Stimulated activated naive CD8-positive, alpha-beta T cell treated with anti-CD3 and anti-CD28 coated beads, Interleukin-15, Interleukin-2, amounts not matched to agents 100 U/mL and 50 U/mL, for 24 hours (primary cell): ENCODE data around the gene DIS3L2.
"Not testable (repeated sequence)": the region's sequence is repeated elsewhere in the genome, so short reads cannot be mapped to it uniquely, and the experiment has no call there.

Experiments used
- ATAC-seq: fragments of 150-1000 bp; cut with Tn5 transposase; one replicate; pipeline ENCODE4 v1.10.0; 2021
- DNase-seq: peaks from one replicate; pipeline ENCODE4 v3.0.0; 2021

DIS3L2 gene

GRCh38 chr2:231928901-231929725 is 32.4 kb upstream of the DIS3L2 start:
- DNase-seq, result no peak
- no peak for ATAC-seq

DNA sequence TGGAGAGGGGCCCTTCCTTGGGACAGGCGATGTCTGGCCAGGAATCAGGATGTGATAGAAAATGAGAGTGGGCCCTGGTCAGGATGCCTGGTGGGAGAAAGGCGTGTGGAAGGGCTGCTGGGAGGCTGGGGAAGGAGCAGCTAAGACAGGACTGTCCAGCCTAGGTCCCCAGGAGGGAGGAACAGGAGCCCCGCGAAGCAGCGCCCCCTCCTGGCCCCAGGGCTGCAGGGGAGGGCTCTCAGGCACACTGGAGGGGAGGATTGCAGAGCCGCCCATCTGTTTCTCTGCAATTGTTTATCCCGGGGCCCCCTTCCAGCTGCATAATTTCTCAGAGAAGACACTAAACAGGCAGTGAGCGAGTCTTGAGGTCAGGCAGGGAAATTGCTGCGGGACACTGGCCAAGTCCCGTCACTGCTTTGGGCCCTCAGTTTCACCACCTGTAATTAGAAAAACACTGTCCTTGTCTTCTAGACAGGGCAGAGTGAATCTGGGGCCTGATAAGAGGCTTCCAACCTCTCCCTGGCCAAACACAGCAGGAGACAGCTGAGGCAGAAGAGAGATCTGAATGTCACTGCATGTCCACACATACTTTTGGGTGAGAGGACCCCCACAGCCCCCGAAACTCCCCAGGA is 31.4 kb upstream of the DIS3L2 start:
- DNase-seq, result peak; percentile 57
- no peak for ATAC-seq

DNA sequence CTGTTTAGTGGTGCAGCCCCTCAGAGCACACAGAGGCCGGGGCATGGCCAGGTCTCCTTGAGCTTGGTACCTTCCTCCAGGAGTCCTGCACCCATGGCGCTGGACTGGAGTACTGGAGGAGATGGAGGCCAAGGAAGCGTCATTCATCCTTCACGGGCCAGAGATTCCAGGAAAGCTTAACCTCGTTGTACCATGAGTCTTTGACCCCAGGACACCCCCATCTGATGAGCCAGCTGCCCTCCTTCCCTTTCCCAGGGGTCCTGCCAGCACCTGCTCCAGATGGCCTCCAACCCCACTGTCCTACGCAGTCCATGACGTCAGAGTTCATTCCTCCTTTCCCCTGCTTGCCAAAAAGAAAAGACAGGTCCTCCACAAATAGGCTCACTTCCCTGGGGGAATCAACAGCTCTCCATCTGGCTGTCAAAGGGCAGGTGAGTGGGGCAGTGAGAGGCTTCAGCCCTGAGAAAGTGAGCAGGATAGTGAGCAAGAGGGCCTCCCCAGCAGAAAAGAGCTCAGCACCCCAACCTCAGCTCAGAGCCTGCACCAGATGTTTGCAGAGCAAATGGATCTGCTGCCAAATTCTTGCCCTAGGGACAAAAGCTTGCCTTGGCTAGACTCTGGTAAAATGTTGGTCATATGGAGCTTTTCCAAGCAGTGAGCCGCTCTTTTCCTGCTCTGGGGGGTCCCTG is 30.8 kb upstream of the DIS3L2 start:
- no peak for DNase-seq
- no peak for ATAC-seq

GRCh38 chr2:231931481-231931915 is 30.0 kb upstream of the DIS3L2 start:
- ATAC-seq (no peak), DNase-seq (no peak)

DNA sequence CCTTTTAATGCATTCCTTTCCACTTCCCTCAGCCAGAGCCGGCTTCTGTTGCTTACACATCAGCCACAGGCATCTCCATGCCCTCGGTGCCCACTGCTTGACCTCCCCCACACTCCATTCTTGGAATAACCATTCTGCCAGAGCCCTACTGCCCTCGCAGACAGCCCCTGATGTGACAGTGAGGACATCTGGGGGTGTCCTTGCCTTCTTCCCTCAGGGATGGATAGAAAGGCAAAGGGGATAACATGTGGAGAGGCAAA is 28.9 kb upstream of the DIS3L2 start:
- DNase-seq (no peak), ATAC-seq (no peak)

GRCh38 chr2:231932985-231933915 is 28.3 kb upstream of the DIS3L2 start:
- ATAC-seq (no peak), DNase-seq (no peak)

DNA sequence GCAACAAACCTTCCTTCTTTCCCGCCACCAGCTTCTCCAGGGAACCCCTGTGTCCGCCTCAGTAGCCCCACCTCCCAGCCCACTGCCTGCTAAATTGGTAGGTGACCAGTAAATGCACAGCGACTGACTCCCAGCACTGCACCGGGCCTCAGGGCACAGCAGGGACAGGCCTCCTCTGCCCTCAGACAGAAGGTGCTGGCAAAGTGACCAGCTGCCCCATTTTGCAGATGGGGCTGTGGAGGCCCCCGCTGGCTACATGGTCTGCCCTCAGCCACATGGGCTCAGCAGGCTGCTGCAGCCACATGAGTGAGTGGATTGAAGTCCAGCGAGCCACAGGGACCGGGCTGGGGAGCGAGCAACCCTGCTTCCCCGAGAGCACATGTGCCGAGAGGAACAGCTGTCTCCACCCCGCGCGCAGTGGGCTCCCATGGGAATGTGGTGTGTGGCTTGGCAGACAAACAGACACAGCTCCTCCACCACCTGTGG is 27.6 kb upstream of the DIS3L2 start:
- DNase-seq, result no peak
- ATAC-seq, result no peak

- no peak for ATAC-seq
- no peak for DNase-seq
These were observed 26.9 kb upstream of the DIS3L2 start for GRCh38 chr2:231934441-231935206.

DNA sequence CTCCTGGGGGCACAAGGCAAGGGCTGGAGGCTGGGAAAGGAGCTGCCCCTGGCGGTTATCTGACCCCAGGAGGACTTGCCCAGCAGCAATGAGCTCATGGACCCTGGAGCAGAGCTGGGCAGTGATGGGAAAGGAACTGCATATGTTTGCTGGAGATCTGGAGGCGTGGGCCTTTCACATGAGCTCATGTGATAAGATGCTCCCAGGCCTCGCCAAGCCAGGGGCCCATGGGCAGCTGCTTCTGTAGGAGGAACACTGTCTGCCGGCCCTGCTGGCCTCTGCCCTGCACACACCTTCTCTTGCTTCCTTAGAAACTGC is 26.3 kb upstream of the DIS3L2 start:
- DNase-seq (no peak), ATAC-seq (no peak)

DNA sequence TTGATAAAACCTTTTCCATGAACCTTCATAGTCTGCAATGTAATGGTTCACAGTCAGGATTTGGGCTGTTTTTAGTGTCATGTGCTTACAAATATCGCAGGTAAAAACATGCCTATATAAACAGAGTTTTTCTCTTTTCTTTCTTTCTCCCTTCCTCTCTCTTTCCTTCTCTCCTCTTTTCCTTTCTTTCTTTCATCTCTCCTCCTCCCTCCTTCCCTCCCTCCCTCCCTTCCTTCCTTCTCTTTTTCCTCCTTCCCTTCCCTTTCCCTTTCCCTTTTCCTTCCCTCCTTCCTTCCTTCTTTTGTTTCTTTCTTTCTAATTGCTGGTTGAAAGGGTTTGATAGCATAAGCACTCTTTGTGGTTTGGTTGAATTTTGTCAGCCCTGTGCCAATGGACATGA is 25.7 kb upstream of the DIS3L2 start:
- DNase-seq (no peak), ATAC-seq (no peak)

- ATAC-seq (peak; percentile 75), DNase-seq (no peak)
These were observed 25.0 kb upstream of the DIS3L2 start for GRCh38 chr2:231936491-231936890.

DNA sequence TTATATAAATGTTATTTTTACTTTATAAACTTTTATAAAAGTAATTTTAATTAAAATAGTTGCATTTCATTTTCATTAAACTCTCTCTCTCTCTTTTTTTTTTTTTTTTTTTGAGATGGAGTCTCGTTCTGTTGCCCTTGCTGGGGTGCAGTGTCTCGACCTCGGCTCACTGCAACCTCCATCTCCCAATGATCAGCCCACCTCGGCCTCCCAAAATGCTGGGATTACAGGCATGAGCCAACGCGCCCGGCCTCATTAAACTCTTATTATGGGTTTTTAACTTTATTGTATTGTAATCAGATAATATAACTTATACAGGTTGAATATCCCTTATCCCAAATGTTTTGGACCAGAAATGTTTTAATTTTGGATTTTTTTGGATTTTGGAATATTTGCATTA is 24.5 kb upstream of the DIS3L2 start:
- ATAC-seq, result no peak
- no peak for DNase-seq

- no peak for DNase-seq
- no peak for ATAC-seq
These were observed 22.5 kb upstream of the DIS3L2 start for GRCh38 chr2:231939022-231939421.

DNA sequence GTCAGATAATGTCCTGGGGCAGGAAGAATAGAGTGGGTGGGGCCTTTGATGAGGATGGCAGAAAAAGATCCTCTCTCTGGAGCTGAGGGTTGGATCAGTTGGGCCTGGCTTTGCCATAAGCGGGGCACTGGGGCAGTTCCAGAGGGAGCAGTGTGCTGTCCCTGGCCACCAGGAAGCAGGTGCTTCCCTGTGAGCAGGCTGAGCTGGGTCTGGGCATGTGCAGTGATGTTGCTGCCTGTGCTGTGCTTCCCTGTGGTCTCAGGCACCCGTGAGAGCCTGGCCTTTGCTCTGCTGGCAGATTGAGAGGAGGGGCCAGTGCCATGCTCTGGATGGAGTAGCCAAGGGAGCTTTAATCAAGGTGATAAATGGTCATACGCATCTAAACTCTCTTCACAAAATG is 20.7 kb upstream of the DIS3L2 start:
- ATAC-seq, result no peak

DNA sequence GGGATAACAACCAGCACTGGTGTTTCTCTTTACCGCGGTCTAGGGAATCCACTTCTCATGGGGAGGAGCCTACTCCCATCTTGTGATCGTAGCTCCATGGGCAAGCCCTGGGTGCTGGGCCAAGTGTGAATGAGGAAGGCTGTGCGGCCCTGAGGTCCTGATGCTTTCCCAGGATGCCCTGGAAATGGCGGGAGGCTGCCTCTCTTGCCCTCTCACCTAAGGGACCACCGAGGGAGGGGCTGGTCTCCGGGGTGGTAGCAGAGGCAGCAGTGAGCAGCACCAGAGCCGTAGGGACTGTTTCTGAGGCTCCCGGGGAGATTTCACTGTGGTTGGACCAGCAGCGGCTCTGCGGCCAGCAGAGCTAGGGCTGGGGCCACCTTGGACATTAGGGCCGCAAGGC is 19.8 kb upstream of the DIS3L2 start:
- ATAC-seq (no peak), DNase-seq (no peak)

More for the DNA sequence above, 20.7 kb upstream of the DIS3L2 start:
- no peak for DNase-seq

DNA sequence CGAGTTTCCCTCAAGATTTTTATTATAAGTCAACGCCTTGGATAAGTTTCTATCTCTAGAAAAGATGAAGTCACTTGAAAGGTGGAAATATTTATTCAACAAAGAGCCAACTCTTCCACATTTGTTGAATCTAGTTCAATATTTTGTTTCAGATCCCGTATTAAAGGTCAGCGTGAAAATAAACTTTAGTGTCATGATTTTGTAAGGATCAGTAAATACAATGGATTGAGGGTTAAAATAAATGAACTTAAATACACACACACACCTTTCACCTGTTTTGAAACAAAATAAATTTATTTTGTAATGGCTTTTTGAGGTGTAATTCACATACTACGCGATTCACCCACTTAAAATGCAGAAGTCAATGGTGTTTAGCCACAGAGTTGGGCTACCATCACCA is 19.3 kb upstream of the DIS3L2 start:
- DNase-seq (no peak), ATAC-seq (no peak)

DNA sequence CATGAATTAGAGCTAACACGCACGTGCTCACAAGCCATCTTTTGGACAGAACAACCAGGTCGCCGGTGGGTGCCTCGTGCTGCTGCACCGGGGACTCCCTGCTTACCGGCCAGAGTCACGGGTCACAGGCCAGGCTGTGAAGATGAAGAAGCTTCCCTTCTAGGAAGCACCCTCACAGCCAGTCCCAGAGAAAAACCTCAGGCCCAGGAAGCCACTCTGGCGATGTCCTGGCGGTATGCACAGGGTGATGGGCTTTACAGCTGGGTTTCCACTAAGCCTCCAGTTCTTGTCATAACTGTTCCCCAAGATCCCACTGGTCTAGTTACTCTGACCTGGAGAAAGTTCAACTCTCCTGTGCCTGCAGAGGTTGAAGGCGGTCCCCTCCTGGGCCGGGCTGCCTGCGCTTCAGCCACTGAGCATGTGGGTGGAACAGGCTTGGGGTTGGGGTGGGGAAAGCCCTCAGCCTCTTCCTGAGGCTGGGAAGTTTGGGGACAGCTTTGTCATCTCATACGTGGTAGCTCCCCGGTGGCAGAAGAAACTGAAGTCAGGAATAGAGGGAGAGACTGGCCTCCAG is 15.2 kb upstream of the DIS3L2 start:
- ATAC-seq, result no peak
- no peak for DNase-seq

DNA sequence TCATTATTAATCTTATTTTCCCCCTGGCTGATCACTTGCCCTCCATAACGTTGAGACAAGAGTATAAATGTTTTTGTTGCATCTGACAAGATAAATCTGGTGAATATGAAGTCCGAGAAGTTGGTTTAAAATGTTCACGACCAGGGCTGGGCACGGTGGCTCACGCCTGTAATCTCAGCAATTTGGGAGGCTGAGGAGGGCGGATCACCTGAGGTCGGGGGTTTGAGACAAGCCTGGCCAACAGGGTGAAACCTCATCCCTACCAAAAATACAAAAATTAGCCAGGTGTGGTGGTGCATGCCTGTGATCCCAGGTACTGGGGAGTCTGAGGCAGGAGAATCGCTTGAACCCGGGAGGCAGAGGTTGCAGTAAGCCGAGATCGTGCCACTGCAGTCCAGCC is 14.4 kb upstream of the DIS3L2 start:
- not testable (repeated sequence) for DNase-seq, ATAC-seq

GRCh38 chr2:231947694-231948093 is 13.8 kb upstream of the DIS3L2 start:
- ATAC-seq (no peak), DNase-seq (no peak)

DNA sequence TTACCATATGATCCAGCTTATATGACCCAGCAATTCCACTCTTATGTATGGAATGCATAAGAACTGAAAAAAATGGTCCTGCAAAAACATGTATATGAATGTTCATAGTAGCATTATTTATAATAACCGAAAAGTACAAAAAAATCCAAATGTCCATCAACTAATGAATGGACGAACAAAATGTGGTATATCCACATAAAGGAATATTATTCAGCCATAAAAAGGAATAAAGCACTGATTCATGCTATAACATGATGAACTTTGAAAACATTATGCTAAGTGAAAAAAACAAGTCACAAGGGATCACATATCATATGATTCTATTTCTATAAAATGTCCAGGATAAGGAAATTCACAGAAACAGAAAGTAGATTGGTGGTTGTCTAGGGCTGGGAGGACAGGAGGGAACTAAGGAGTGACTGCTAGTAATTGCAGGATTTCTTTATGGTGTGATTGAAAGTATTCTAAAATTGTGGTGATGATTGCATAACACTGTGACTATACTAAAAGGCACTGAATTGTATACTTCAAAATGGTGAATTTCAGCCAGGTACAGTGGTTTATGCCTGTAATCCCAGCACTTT is 10.0 kb upstream of the DIS3L2 start:
- ATAC-seq, result no peak

More for the DNA sequence above, 10.0 kb upstream of the DIS3L2 start:
- DNase-seq, result no peak
